C1 segment of cervical spinal cord (tissue), 14 donors: Measurements from ENCODE around the gene OPN1SW.

Experiments used
- DNase-seq, 14 donors: peaks; one replicate each; lab custom pipeline; 2025; lab: John Stamatoyannopoulos, UW

OPN1SW gene

DNA sequence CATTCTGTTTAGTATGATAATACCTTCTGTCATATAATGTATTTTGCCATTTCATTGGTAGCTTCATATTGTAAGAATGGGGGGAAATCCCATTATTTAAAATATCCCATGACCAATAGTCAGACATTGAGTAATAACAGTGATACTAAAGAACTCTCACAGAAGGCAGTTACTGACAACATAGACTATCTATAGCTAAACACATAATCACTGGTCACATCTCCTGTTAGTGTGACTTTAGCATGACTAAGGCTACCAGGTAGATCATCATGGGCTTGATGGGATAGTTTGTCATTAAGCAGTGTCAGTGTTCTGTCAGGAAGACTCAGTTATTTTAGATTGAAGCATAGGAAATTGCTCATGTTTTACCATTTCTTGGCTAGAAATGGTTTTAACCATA, 16.4 kb downstream of the OPN1SW start:
- DNase-seq: no peak

DNA sequence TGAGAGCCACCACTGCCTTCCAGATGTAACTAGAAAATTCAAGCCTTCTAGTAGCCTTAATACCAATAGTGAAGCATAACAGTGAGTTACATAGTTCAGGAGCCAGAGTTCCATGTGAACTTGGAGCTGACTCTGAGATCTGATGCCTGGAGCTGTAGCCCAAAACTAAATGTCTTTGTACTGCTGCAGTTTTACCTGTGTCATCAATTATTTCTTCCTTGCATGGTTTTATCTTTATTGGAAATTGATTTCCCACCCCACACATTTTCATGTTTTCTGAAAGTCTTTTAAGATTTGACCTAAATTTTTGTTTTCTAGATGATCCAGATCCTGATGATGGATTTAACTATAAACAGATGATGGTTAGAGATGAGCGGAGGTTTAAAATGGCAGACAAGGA, 17.0 kb downstream of the OPN1SW start:
- no peak for DNase-seq

DNA sequence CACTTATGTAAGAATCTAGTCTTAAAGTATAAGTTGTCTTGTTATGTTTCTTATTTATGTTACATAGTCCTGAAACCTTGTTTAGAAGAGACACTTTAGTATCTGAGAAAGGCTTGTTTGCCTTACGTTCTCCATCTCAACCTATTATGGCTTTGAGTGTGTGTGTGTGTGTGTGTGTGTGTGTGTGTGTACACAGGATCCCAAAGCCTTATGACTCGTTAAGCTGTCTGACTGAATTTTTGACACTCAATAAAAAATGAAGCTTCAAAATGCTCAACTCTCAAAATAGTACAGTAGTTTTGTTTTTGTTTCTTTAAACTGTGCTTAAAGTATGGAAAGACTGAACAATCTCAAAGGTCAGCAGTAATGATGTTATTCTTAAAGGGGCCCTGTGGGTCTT, 18.4 kb downstream of the OPN1SW start:
- no peak for DNase-seq

DNA sequence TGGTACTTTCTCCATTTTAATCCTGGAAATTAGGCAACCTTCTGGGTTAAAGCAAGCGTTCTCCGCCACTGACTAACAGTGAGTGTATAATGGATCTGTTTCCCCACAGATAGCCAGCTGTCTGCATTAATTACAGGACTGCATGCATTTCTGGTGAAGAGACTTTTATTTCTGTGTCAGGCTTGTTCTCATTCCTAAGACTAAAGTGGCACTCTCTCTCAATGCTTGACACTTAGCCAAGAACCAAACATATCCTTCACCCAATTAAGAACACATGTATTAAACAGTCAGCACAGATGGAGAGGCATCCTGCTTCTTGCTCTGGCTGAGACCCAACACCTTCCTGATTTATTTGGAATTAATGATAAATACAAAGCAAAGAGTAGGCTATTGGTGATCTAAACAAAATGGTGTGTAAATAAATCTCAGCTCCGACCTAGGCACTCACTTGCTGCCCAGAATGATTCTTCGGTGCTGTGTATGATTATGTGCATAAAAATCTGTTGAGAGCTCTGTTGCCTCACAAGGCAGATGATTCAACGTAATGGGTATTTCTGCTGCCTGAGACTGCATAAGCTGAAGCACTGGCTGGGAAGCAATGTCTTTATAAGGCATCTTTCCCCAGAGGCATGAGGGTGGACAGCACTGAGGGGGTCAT, 19.6 kb downstream of the OPN1SW start:
- DNase-seq: peak in 1 of 14 donors; percentile 45

DNA sequence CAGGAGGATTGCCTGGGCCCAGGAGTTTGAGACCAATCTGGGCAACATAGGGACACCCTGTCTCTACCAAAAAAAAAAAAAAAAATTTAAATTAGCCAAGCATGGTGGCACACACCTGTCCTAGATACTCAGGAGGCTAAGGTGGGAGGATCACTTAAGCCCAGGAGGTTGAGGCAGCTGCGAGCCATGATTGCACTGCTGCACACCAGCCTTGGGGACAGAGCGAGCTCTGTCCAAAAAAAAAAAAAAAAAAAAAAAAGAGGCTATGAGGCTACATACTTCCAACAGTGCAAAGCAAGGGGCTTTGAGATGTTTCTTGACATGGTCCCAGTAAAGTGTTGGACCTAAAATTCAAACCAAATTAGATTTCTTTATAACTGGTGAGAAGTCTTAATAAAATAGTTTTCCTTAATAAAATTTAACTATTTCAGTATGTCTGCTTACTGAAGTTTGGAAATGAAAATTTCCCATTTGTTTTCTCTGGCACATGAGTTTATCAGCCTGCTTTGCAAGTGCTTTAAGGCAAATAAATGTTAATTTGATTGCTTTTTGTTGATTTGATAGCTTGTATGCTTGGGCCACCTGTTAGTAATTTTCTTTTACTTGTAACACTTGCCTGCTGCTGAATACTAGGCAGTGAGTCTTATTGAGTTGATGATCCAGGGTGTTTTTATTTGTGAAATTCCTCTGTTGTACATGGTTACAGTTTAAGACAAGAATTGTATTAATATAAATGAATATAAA, 20.3 kb downstream of the OPN1SW start:
- no peak for DNase-seq

DNA sequence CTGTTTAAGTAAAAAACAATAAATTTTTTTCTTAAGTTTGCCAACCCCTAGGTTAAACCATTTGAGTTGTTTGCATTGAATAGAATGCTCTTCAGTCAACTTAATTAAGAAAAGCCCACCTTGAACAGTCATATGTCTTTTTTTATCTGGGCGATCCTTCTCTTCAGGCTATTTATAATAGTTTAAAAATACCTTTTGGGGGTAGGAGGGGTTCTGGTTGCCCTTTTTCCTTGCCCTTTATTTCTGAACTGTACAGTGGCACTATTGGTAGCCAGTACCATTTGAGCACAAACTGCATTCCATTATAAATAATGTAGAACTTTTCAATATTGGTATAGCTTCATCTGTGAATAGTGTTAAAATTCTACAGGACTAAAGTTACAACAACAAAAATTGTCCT, 23.3 kb downstream of the OPN1SW start:
- no peak for DNase-seq

DNA sequence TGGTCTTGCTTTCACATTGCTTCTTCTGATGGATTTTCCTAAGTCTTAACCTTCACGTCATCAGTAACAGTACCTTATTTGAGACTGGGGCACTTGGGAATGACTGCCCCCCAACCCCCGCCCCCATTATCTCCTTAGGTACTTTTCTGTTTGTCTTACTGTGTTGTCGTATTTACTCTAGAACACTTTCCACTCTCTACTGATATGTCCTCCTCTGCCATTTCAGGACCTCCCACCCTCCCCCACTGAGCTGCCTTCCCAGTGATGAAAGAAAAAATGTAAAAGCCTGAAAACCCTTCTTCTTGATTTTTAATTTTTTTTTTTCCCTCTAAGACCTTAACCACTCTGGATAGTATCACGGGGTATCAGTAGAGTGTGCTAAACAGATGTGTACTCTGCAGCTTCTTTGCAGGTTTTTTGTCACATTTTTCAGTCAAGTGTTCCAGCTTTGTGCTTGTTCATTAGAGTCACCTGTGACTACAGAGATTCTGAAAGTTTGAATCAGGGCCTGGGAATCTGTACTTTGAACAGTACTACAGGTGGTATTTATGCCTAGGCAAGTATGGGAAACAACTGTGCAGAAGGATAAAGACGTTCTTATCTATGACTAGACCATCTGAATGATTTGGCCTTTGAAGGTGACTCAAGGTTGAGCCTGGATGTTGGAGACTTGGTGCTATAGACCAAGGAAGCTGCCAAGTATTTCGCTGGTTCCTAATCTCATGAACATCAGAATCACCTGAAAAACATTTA, 28.1 kb downstream of the OPN1SW start:
- DNase-seq: no peak

DNA sequence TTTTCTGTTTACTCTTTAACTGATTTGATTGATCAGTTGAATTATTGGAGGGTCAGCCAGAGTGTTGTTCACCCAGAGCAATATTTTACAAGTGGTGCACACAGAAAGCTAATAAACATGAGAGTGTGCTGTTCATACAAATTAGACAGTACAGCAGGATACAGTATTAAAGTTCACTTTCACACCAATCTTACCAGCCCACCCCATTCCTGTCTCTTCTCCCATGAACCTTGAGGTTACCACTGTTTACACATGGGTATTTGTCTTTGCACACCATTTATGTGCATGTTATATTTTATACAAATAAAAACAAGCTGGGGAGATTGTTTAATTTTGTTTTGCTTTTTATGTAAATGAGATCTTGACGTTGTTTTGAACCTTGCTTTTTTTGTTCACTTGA, 29.9 kb downstream of the OPN1SW start:
- DNase-seq: no peak

DNA sequence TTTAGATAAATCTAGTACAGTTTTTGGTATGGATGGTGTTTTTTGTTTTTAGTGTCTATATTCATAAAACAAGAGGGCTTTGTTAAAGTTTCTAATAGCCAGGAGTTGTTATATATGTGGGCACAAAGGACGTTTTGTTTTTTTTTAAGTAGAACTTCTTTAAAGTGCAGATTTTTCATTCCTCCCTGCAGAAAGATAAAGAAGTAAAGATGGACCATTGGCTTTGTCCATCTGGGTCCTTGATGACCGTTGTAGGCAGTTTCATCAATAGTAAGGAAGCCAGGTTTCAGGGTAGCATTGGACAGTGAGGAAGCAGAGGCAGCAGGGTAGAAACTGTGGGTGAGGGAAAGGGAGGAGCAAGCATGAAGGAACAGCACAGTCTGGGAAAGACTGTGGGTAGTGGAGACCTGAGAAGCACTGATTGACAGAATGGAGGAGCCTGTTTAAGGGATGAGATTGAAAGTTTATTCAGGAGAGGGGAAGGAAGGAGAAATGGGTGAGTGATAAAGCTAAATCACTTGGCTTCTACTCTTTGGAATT, 31.2 kb downstream of the OPN1SW start:
- no peak for DNase-seq

DNA sequence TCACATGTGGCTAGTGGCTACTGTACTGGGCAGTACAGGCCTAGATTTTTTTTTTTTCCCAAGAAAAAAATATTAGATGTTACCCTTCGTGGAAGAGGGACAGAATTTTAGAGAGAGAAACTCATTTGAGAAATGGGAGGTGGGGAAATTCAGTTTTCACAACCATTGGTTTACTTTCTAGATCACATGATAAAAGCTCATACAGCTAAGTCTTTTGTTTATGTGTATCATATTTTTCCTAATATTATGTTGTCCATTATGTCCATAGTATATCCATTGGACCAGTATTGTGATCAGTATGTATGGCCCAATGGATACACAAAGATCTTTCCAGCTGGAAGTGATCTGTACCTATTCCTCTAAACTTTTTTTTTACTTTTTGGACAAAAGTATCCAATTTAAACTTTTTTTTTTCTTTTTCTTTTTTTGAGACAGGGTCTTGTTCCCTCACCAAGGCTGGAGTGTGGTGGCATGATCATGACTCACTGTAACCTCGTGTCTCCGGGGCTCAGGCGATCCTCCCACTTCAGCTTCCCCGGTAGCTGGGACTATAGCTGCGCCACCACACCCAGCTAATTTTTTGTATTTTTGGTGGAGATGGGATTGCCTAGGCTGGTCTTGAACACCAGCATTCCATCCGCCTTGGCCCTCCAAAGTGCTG, 32.4 kb downstream of the OPN1SW start:
- DNase-seq: no peak

DNA sequence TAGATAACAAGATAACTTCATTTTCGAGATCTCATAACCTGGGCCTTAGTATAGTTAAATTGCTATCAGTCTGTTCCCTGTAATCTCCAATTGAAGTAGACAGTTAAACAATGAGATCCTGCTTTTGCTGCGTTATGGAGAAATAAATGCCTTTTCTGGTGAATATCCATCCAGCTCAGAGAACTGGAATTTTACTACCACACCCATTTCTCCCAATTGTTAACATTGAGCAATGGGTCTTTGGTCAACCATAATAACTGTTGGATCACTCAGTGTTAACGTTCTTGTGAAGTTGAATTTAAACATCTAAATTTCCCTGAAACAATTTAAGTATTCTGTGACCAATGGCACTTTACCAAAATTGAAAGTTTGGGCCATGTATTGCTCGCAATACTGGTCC, 33.4 kb downstream of the OPN1SW start:
- DNase-seq: no peak

DNA sequence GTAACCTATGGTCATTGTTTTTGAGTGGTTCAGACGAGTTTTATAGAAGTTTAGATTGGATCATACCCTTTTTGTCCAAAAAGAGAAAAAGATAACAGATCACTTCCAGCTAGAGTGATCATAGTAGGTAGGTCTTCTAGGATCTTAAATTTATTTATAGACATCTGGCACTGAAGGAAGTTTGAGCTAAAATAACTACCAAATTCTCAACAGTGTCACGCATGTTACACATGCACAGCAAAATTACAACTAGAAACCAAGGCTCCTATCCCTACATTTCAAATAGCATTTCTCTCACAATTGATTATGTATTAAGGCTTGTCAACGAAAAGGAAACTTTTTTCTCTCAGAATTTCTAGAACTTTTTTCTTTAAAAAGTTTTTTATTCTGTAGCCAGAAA, 34.1 kb downstream of the OPN1SW start:
- DNase-seq: no peak

DNA sequence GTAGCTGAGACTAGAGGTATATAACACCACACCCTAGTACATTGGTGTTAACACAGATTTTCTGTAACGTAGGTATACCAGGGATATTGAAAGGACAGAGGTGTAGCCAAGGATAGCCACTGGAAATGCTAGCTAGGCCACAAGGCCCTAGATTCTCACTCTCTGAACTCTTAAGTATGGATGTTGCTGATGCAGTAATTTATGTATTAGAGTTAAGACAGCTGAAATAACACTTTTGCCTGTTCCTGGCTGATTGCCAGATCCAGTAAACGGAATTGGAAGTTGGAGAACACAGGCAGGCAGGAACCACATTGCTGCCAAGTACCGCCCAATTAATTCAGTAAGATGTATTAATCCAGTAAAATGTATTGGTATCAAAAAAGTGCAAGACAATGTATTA, 34.6 kb downstream of the OPN1SW start:
- DNase-seq: no peak

DNA sequence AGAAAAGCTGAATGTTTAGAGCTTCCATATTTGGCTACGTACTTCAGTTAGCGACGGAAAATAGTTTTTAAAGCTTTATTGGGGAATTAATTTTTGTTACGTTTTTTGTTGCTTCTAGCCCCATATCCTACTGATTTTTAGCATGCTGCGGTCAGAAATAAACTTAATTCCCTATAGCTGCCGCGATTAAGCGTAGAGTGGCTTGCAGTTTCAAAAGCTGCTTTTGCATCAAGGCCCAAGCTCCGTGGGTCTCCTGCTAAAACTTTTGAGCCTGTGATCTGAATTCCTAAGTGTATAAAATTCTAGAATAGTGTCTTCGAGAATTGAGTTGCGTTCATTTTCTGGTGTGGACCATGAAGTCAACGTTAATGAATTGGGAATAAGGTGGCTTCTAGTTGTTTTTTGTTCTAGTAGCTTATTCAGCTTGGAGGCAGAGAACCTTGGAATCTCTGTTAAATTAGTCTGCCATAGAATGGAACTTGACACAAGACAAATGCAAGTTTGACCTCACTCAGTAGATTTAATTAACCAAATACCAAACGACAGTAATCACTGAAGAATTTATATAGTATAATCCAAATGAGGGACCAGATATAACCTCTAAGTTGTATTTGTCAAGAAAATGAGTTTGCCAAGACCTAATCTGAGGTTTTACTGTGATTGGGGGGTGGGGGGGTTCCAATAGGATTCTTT, 35.5 kb downstream of the OPN1SW start:
- no peak for DNase-seq

DNA sequence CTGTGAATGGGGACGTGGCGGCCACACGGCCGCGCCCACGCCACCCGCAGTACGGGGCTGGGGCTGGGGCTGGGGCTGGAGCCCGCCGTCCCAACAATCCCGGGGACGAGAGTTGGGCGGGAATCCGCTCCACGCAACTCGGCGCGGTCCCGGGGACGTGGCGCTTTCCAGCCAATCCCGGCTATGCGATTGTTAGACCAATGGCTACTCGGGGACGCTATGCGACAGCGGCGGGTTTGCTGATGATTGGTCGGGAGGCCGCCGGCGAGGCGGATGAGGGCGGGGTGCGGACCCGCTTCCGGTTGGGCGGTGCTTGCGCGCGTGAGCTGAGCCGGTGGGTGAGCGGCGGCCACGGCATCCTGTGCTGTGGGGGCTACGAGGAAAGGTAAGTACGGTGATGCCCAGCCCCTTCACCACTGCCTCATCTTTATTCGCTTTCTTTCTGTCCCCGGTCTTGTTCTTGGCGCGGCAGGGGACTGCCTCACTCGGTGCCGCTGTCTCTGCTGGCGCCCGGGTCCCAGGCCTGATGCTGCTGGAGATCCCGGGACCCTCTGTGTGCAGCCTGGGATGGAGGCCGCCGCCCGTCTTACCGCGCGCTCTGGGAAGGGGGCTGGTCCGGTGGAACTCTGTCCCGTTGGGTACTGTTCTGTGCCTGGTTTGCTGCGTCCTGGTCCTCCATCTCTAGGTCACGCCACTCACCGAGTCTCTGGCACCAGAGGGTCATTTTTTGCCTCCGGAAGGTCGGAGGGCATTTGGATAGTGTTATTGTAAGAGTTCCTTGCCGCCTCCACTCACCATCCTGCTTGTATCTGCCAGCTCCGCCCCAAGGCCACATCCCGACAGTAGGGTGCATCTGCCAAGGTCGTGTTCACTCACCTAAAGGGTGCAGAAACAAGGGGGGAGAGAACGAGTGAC, 36.3 kb downstream of the OPN1SW start, which contains the start of gene CALU:
Gene CALU (plus strand): TSS at position 312 of the 915 bp plus-strand sequence. CDS start 9,225 bp downstream, outside the sequence.
- DNase-seq: peak; percentile 71 to 96 (median 92)

DNA sequence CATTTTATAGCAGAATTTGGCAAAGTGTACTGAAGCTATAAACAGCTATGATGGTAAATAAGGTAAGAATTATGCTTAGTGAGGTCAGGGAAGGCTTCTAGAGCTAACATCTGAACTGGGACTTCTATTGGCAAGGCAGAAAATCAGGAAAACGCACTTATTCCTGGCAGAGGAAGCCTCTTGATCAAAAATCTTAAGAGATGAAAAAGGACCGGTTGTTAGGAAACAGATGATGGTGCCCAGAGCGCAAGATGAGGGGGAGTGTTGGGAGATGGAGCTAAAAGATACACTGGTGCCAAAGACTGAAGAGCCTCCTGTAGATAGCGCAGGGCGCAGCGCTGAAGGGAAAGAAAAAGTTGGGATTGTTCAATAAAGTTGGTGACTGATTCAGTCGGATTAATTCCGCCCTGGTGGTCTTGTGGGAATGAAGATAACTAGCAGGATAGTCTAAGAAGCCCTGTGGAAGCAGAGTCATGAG, 37.0 kb downstream of the OPN1SW start:
- no peak for DNase-seq

DNA sequence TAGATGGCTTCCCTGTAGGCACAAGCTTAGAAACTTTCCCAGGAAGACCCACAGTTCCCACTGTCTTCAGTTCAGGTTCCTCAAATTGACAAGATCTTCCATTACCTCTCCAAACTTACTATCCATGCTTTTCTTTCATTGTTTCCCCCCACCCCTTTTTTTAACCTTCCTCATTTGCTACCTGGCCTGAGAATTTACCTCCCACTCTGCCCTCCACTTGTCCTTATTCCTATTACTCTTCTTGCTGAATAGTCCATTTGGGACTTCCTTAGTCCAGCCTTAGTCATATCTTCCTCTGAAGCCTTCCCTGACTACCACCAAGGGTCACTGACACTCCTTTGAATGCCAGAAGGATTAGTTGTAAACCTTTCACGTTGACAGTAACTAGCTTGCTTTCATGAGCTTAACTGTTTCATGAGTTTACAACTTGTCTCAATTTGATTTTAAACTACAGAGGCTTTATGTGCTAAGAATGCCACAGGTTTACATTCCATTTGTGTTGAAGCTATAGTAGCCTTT, 37.7 kb downstream of the OPN1SW start:
- DNase-seq: no peak

DNA sequence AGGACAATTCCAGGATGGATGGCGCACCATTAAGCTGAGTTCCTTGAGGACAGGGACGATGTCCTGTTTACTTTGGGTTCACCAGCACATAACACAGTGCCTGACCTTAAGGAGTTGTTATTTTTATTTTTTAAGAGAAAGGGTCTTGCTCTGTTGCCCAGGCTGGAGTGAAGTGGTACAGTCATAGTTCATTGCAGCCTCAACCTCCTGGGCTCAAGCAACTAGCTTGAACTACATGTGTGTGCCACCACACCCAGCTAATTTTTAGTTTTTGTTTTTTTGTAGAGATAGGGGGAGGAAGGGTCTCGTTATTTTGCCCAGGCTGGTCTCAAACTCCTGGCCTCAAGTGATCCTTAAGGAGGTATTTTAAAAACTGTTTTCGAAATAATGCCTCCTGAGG, 38.2 kb downstream of the OPN1SW start:
- DNase-seq: no peak

DNA sequence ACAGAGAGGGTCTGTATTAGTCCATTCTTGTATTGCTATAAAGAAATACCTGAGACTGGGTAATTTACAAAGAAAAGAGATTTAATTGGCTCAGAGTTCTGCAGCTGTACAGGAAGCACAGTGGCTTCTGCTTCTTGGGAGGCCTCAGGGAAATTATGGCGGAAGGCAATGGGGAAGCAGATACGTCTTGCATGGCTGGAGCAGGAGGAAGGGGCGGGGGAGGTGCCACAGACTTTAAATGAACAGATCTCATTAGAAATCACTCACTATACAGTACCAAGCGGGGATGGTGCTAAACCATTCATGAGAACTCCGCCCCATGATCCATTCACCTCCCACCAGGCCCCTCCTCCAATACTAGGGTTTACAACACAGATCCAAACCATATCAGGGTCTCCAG, 40.2 kb downstream of the OPN1SW start:
- DNase-seq: no peak

DNA sequence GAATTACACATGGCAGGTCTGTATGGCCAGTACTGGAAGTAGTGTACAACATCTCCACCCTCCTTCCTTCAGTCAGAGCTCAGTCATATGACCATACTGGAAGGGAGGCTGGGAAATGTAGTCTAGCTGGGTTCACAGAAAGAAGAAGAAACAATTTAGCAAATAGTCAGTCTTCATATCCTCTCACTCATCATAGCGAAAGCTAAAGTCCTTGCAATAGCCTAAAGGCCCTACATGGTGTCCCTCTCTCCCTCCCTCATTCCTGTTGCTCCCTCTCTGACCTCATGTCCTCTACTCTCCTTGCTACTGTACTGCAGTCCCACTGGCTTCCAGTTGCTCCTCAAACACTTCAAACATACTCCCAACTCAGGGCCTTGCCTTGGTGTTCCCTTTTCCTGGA, 40.7 kb downstream of the OPN1SW start:
- DNase-seq: no peak
